Measurements from ENCODE around the gene WDR90. TPM values are rescaled to one million over a fixed set of nuclear protein-coding genes. Genes with fewer than 3 reads are reported as not detected.

Gene WDR90
- total and polyA plus RNA-seq, 8 donors, result 14.7 to 91.3 (median 22.3) TPM

DNA sequence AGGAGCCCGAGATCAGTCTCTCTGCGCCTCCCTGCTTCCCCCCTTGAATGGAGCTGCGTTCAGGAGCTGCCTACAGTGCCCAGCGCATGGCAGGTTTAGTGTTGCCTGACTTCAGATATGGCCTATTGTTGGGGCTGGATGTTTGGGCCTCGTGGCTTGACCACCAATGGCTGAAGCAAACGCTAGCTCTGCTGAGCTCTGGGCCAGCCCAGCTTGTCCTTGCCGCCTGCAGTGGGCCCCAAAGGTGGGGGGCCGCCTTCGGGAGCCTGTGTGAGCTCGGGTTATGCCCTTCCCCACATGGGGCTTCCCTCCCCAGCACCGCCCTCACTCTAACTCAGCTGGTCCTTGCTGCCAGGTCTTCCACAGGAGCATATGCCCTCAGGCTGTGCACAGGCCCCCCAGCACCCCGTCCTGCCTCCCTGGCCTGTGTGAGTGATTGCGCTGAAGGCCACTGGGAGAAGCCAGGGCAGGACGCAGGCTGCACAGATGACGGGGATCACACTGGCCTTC, 11.1 kb upstream of the WDR90 start:
- peaks cover 0 to 8% (median 0%) of the 10 kb centered on the region in 3 donors for H3K36me3 ChIP-seq
- ATAC-seq (no peak), FAIRE-seq (no peak), DNase-seq (peak in 3 of 6 donors; percentile 44 to 63 (median 47))
- TF ChIP-seq, protein P1, sequence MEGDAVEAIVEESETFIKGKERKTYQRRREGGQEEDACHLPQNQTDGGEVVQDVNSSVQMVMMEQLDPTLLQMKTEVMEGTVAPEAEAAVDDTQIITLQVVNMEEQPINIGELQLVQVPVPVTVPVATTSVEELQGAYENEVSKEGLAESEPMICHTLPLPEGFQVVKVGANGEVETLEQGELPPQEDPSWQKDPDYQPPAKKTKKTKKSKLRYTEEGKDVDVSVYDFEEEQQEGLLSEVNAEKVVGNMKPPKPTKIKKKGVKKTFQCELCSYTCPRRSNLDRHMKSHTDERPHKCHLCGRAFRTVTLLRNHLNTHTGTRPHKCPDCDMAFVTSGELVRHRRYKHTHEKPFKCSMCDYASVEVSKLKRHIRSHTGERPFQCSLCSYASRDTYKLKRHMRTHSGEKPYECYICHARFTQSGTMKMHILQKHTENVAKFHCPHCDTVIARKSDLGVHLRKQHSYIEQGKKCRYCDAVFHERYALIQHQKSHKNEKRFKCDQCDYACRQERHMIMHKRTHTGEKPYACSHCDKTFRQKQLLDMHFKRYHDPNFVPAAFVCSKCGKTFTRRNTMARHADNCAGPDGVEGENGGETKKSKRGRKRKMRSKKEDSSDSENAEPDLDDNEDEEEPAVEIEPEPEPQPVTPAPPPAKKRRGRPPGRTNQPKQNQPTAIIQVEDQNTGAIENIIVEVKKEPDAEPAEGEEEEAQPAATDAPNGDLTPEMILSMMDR (IDR thresholded peaks at IDR 0.05), result no peak
- H3K4me1 ChIP-seq, result peaks cover 9 to 14% (median 14%) of the 10 kb centered on the region in 3 donors
- H3K4me3 ChIP-seq, result no peak overlapping the region
- intact Hi-C loops (cut with DNase I), result no loop called here
- no peaks in the 10 kb centered on the region for H3K9me3 ChIP-seq
- peak overlapping the region in 2 of 4 donors; percentile 17 to 20 for H3K27ac ChIP-seq
- H3K27me3 ChIP-seq, result no peaks in the 10 kb centered on the region
- 65 to 67% methylated on average over 15 of the region's 15 CpGs for WGBS, 2 donors

GRCh38 chr16:638836-639235, 10.3 kb upstream of the WDR90 start:
- Histone ChIP-seq H3K4me3 (no peak overlapping the region), H3K4me1 (peaks cover 13 to 17% (median 16%) of the 10 kb centered on the region in 3 donors), H3K36me3 (peaks cover 0 to under 1% (median 0%) of the 10 kb centered on the region in 3 donors), H3K27me3 (no peaks in the 10 kb centered on the region), H3K9me3 (no peaks in the 10 kb centered on the region), H3K27ac (no peak overlapping the region)
- TF ChIP-seq, protein P1 (IDR thresholded peaks at IDR 0.05), result no peak
- intact Hi-C loops (cut with DNase I), result no loop called here
- DNase-seq, result peak in 2 of 6 donors; percentile 31 to 44
- 81 to 84% methylated on average over 9 of the region's 9 CpGs for WGBS, 2 donors
- no peak for ATAC-seq
- no peak for FAIRE-seq

GRCh38 chr16:640614-641013, 8.6 kb upstream of the WDR90 start:
- Histone ChIP-seq H3K27ac (no peak overlapping the region), H3K4me1 (peaks cover 13 to 18% (median 17%) of the 10 kb centered on the region in 3 donors), H3K4me3 (no peak overlapping the region), H3K36me3 (no peaks in the 10 kb centered on the region), H3K27me3 (no peaks in the 10 kb centered on the region), H3K9me3 (no peaks in the 10 kb centered on the region)
- DNase-seq (peak in 2 of 6 donors; percentile 26 to 51), FAIRE-seq (no peak), ATAC-seq (no peak)
- intact Hi-C loops (cut with DNase I), result no loop called here
- WGBS, 2 donors, result 84 to 92% methylated on average over 3 to 5 of the region's 5 CpGs
- TF ChIP-seq, protein P1 (IDR thresholded peaks at IDR 0.05), result no peak

DNA sequence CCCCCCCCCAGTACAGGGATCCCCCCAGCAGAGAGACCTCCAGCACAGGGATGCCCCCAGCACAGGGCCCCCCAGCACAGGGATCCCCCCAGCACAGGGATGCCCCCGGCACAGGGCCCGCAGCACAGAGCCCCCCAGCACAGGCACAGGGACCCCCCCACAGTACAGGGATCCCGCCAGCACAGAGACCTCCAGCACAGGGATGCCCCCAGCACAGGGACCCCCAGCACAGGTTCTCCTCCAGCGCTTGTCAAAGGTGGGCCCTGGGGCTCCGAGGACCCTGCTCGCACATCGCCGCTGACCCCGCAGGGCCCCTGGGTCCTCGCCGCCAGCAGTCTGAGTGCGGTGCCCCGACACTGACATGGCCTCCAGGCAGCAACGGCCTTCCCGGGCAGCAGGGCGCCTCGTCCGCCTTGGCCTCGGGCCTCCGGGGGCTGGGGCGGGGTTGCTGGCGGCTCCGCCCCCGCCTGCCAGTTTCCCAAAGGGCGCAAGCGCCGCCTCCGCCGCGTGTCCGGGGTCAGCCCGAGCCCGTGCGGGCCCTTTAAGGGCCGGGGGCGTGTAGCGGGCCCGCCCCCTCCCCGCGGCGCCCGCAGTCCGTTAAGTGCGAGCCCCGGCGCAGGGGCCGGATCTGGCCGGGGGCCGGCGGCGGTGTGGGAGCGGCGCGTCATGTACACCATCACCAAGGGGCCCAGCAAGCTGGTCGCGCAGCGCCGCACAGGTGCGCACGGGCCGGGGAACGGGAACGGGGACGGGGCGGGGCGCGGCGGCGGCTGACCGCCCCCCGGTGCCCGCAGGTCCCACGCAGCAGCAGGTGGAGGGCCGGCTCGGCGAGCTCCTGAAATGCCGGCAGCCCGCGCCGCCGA, 7.6 kb upstream of the WDR90 start, which contains the start of gene MCRIP2:
Gene MCRIP2 (plus strand): TSS at position 503 of the 863 bp plus-strand sequence. CDS start 164 bp downstream, at position 667.
- Histone ChIP-seq H3K4me1 (peaks cover 21 to 25% (median 24%) of the 10 kb centered on the region in 3 donors), H3K4me3 (peak within 1 kb of the TSS; percentile 79 to 94 (median 81)), H3K36me3 (no peaks in the 10 kb centered on the region), H3K9me3 (no peaks in the 10 kb centered on the region), H3K27me3 (no peaks in the 10 kb centered on the region), H3K27ac (peak within 1 kb of the TSS; percentile 84 to 88 (median 86))
- ATAC-seq (peak; percentile 57 to 77 (median 72)), FAIRE-seq (no peak), DNase-seq (peak; percentile 87 to 96 (median 92))
- 1% methylated on average over 71 to 81 of the region's 81 CpGs for WGBS, 2 donors
- TF ChIP-seq, protein P1 (IDR thresholded peaks at IDR 0.05), result no peak
- intact Hi-C loops (cut with DNase I), result no loop called here
